HG03439 (cell line): ENCODE results near the gene CEBPB.
"Not testable (repeated sequence)": the region's sequence is repeated elsewhere in the genome, so short reads cannot be mapped to it uniquely, and the experiment has no call there.

Source experiments
- ATAC-seq: cut with Tn5 transposase; IDR thresholded peaks from one replicate; pipeline ENCODE4 v1.9.1; 2021; ENCODE audit warnings: mild to moderate bottlenecking, moderate library complexity; ENCODE audit not compliant: unreplicated experiment

Gene CEBPB

DNA sequence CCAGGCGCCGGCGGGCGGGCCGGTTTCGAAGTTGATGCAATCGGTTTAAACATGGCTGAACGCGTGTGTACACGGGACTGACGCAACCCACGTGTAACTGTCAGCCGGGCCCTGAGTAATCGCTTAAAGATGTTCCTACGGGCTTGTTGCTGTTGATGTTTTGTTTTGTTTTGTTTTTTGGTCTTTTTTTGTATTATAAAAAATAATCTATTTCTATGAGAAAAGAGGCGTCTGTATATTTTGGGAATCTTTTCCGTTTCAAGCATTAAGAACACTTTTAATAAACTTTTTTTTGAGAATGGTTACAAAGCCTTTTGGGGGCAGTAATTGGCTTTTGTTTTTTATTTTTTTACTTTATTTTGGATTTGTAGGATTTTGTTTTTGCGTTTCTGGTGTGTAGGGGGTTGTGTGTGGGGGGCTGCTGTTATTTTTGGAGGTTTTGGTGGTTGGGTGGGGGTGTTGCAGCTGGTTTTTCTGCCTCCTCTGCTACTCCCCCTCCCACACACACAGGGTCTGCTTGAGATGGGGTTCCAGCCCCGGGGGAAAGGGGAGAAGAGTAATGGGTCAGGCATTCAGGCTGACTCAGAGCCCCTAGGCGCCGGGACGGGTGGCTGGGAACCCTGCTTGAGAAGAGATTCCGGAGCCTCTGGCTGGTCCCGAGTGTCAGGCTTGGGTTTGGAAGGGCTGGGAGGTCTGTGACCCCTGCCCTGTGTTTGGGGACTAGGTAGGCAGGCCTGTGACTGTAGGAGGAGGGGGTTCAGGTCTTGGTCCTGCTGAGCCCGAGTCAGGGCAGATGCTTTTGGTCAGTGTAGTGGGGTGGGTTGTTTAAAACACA is 2.0 kb downstream of the CEBPB start:
- ATAC-seq: peak; percentile 28

DNA sequence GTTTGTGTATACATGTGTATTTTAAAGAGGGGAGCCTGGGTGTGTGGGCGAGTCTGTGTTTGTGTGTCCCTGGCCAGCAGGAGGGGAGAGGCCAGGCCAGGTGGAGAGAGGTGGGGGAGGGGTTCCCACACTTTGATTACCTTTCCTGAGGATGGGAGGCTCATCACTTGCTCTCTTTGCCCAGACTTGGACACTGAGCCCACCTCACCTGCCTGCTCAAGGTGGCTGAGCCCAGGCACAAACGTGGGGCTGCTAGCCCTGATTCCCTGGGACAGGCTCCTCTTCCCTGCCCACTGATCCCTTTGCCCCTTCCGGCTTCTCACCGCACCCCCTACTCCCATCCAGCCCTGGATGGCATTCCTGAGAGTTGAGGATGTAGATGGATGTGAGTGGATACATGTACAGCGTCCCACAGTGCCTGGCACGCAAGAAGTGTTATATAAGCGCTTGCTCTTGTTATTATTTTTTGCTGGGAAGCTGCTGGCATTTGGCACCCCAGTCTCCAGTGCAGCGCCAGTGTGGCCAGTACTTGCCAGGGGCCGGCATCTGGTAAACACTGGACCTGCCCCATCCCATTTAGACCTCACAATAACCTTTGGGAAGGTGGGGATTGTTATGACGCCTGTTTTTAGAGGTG is 2.7 kb downstream of the CEBPB start:
- no peak for ATAC-seq

DNA sequence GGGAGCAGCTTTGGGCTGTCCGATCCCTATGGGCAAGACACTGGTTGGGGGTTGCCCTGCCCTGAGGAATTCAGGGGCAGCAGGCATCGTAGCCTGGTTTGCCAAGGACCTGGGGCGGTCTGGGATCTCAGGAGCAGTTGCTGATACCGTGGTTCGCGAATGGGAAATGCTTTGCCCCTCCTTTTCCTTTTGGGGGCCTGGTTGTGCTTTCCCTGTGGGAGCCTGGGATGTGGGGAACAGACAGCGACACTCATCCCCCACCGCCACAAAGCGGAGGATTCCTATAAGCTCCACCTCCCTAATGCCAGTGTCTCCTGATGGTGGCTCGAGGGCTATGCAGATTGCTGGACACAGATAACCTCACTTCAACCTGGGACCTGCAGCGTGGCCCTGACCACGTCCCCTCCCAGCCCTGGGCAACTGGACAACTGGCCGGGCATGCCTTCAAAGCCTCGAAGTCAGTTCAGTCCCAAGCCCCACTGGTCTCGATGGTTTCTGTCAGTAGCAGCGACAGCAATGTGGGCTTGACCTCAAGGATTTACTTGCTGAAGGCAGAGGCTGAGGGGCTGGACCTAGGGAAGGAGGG is 3.3 kb downstream of the CEBPB start:
- ATAC-seq: no peak

DNA sequence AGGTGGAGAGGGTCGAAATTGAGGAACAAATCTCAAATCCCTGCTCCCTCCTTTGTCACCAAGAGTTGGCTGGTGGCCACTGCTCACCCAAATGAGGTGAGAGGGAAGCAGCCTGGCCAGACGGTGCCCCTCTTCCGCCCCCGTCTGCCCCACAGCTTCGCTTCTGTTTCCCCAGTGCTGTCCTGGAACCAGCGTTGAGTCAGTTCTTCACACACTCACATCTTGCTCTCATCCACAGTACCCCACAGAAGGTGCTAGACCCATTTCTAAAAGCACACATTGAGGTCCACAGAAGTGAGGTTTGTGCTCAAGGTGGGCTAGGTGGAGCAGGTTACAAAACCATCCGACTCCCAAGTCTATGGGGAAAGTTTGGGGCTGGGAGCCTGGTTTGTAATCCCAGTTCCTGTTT is 3.8 kb downstream of the CEBPB start:
- no peak for ATAC-seq

DNA sequence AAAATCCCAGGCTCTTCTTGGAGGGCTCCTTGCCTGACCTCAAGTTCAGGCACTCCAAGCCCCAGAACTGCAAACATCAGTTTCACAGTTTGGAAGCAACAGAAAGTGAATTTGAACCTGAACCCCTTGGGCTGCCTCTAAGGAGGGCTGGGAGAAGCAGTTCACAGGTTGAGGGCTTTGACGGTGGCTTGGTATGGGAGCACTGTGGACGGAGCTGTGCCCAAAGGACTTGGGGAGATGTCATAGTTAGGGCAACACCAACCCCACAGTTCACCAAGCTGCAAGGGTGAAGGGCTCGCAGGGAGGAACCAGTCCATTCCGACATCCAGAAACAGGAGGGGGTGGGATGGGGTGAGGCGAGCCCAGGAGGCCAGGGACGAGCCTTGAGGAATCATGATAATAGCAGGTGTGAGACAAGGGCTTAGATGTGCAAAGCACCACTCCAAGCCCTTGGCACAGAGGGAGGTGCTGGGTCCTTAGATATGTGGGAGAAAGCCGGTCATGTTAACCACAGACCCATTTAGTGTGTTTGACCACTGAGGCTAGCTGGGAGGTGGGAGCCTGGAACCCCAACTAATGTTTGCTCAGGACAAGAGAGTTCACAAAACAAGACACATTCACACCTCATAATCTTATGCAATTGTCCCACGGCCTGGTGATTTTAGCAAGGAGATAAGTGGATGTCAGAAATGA is 4.3 kb downstream of the CEBPB start:
- no peak for ATAC-seq

DNA sequence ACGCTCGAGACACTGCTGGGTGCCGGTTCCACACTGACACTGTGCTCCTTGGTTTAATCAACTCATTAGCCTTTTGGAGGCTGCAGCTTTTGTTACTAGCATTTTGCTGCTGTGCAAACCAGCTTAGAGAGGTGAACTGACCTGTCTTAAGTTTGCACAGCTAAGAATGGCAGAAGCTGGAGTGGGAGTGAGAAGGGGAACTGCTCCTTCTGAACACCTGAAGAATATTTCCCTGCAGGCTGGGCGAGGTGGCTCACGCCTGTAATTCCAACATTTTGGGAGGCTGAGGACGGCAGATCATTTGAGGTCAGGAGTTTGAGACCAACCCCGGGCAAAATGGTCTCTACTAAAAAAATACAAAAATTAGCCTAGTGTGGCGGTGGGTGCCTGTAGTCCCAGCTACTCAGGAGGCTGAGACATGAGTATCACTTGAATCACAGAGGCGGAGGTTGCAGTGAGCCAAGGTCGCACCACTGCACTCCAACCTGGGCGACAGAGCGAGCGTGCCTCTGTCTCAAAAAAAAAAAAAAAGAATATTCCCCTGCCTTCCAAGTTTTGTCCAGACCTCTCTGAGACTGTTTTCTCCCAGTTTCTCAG is 5.0 kb downstream of the CEBPB start:
- no peak for ATAC-seq

DNA sequence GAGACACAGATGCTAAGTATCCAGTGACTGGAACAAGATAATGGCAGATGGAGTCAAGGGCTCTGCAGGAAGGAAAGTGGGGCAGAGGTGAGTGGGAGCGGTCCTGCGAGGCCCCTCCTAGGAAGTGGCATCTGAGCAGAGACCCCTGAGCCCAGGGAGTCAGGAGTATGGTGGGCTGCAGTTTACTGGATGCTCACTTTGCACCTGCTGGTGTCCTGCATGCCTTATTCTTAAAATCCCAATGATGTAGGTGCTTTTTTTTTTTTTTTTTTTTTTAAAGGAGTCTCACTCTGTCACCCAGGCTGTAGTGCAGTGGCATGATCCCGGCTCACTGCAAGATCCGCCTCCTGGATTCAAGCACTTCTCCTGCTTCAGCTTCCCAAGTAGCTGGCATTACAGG is 5.6 kb downstream of the CEBPB start:
- ATAC-seq: no peak

DNA sequence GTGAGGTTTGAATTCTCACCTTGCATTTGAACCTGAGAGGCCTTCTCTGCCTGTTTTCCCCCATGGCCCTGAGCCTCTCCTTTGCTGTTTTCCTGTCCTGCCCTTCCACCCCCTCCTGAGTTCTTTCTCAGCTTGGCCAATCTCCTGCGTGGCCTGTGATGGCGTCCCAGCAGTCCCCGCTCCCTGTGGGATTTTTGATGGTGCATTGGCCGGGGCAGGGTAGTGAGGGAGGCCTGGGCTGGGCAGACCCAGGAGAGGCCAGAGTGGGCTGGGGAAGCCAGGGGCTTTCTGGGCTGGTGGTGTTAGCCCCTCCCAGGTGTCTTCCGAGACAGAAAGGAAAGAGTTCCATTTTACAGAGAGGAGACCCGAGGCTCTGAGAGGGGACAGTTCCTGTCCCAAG is 6.3 kb downstream of the CEBPB start:
- ATAC-seq: no peak

DNA sequence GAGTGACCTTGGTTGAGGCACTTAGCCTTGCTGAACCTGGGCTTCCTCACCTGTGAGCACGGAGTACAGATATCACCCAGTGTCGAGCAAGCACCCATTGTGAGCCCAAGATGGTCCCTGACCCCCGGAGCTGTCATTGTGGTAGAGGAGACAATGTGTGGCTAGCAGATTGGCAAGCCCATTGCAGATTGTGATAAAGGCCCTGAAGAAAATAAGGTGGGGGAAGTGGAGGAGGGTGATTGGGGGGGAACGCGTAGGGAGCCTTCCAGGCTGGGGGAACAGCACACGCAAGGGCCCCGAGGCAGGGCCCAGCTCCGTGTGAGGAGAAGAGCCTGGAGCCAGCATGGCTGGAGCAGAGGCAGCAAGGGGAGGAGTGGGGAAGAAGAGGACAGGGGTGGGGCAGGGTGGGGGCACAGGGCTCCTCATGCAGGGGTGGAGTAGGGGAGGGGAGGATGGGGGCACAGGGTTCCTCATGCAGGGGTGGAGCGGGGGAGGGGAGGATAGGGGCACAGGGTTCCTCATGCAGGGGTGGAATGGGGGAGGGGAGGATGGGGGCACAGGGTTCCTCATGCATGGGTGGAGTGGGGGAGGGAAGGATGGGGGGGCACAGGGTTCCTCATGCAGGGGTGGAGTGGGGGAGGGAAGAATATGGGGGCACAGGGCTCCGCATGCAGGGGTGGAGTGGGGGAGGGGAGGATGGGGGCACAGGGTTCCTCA is 7.0 kb downstream of the CEBPB start:
- no peak for ATAC-seq

DNA sequence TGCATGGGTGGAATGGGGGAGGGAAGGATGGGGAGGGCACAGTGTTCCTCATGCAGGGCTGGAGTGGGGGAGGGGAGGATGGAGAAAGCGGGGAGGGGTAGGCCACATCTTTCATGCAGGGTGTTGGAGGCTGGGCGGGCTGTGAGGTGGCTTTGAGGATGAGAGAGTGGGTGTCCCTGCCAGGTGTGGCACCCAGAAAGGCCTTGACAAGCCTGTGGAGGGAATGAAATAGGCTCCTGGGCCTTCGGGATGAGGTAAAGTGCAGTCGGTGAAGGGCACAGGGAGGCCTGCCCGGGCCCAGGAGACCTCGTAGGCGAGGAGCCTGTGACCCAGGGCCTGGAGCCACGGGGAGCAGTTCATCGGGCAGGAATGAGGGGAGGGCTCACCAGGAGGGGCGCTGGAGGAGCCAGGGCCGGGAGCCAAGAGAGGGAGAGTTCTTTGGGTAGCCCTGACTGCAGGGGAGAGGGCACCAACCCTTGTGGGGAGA is 7.6 kb downstream of the CEBPB start:
- ATAC-seq: no peak

DNA sequence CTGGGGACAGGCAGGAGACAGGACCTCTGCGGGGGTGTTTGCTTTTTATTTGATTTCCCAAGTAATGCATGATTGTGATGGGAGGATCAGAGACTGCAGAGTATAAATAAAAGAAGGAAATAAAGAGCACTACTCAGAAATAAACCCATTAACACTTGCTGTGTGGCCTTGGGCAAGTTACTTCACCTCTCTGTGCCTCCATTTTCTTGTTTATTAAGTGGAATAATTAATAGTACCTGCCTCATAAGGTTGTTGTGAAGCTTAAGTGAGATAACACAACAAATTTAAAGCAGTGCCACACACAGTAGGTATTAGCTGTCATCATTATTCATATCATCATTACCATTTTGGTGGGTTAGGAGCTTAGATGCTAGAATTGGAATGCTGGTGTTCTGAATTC is 8.1 kb downstream of the CEBPB start:
- no peak for ATAC-seq

DNA sequence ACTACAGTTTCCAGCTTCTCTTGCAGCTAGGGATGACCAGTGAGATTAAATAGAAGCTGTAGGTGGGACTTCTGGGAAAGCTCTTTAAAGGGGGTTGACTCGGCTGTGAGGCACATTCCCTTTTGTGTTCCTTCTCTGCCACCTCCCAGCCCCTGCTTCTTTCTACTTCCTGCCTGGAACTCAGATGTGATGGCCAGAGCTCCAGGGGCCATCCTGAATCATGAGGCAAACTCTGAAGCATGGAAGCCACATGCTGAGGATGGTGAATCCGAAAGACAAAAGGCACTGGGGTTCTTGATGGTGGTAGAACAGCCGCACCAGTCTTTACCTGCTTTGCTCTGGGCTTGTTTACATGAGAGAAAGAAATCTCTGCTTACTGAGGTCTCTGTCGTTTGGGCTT is 9.1 kb downstream of the CEBPB start:
- no peak for ATAC-seq

DNA sequence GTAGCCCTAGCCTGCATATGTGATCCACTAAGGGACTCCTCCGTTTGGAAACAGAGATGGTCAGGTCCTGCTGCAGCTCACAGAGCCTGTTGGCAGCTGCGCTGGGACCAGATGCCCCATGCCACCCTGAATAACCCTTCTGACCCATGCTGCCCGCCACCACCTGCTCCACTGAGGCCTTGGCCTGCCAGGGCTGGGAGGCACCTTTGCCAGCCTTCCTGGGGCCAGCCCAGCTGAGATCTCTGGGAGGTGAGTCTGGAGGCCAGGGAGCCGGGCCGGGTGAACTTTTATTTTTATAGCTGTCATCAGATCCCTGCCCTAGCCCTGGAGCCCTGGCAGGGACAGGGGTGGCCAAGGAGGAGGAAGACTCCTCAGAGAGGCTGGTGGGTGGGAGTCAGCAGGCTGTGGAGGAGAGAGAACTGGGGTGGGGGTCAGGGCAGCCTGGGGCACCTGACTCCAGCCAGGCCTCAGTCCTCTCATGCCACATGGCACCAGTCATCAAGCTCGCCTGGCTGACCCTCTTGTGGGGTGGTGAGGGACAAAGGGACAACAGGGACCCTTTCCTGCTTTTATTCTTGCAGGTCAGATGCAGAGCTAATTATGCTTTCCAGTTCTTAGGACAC is 10.0 kb downstream of the CEBPB start:
- no peak for ATAC-seq

DNA sequence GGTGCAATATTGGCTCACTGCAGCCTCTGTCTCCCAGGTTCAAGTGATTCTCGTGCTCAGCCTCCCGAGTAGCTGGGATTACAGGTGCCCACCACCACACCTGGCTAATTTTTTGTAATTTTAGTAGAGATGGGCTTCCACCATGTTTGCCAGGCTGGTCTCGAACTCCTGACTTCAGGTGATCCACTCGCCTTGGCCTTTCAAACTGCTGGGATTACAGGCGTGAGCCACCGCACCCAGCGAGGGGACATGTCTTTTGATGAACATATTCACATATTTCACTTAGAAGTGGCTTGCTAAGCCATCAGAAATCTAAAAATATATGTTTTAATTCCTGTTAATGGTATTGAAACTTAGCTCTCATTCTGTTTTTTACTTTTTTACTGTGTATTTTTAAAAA is 11.1 kb downstream of the CEBPB start:
- not testable (repeated sequence) for ATAC-seq

DNA sequence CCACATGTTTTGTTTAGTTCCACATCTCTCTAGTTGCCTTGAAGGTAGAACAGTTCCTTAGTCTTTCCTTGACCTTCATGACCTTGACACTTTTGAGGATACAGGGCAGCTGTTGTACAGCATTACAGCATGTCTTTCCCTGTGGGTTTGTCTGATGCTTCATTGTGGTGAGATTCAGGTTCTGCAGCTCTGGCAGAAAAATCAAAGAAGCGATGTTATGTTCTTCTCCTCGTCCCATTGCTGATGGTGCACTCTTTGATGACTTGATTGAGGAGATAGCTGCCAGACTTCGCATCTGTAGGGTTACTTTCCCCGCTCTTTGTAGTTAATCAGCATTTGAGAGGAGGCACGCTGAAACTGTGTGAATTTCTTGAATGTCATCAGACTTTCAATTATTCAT is 12.0 kb downstream of the CEBPB start:
- no peak for ATAC-seq

DNA sequence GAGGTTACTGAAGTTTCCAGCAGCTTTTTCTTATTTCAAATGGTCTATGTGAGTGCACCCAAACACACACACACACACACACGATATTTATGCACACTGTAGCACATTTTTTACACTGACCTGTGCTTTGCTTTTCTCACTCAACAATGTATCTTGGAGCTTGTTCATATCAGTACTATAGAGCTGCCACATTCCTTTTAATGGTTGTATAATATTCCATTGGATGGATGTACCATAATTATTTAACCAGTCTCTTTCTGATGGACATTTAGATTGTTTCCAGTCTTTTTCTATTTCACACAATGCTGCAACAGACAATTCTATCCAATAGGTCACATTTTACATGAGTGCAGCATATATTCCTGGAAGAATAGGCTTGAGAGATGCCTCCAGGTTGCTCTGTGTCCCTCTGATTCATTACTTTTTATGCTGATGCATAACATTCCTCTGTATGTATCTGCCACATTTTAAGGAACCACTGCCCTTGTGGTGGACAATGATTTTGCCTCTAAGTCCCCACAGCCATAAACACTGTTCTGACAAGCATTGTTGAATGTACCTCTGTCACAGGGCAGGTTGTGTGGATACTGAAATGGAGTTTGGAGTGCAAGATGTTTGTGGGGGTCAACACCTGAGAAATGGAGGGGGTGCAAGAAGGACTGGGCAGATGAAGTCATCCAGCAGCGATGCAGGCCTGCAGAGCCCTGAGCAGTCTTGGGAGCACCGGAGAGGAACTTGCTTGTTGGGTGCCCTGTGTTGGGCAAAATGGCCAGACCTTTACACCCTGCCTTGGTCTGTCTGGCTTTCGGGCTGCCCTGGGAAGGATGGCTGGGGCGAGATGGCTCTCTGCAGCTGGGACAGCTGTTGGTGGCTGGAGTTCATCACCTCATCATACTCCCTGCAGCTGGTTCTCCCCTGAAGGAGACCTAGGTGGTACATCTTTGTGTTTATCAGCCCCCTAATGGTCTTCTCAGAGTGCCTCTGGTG is 13.6 kb downstream of the CEBPB start:
- no peak for ATAC-seq

DNA sequence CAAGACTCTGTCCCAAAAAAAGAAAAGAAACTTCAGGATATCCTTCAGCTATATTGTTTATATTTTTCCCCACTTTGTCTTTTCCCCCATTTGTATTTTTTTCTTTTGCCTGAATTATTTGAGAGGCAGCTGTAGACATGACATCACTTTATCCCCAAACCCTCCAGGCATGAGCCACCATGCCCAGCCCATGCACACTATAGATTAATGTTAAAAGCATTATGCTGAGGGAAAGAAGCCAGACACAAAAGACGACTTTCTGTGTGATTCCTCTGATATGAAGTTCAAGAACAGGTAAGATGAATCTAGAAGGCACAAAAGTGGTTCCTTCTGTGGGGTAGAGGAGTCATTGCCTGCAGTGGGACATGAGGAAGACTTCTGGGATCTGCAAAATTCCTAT is 16.4 kb downstream of the CEBPB start:
- no peak for ATAC-seq

DNA sequence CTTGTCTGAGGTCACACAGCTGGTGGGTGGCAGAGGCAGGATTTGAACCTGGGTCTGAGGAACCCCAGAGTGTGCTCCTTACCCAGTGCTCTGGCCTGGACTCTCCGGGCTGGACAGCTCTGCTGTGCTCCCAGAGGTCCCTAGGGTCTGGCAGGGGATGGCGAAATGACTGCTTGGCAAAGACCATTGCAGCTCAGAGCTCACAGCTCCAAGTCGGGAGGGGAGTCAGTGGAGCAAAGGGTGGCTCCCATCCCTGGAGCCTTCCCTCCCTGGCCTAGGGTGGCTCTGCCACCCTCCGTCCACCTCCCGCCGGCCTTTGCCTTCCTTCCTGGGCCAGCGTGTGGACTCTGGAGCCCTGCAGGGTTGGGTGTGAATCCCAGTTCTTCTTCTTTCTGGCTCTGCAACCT is 17.5 kb downstream of the CEBPB start:
- no peak for ATAC-seq

DNA sequence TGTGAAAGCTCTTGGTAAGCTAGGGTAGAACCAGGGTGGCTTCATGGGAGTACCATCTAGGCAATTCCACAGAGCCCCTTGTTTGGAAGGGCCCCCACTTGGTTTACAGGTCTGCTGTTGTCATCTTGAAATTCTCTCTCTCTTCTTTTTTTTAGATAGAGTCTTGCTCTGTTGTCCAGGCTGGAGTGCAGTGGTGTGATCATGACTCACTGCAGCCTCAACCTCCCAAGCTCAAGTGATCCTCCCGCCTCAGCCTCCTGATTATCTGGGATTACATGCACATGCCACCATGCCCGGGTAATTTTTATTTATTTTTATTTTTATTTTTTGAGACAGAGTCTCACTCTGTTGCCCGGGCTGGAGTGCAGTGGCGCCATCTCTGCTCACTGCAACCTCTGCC is 18.2 kb downstream of the CEBPB start:
- ATAC-seq: not testable (repeated sequence)
